ENCODE results near the gene ALDH5A1. TPM values are rescaled to one million over a fixed set of nuclear protein-coding genes. Genes with fewer than 3 reads are reported as not detected.

ALDH5A1 gene
- total and polyA plus RNA-seq, 2 of the 13 experiments (the other 11 are each of a cell fraction or from before 2014, with no cell fraction given): 12.8 to 32.5 TPM

DNA sequence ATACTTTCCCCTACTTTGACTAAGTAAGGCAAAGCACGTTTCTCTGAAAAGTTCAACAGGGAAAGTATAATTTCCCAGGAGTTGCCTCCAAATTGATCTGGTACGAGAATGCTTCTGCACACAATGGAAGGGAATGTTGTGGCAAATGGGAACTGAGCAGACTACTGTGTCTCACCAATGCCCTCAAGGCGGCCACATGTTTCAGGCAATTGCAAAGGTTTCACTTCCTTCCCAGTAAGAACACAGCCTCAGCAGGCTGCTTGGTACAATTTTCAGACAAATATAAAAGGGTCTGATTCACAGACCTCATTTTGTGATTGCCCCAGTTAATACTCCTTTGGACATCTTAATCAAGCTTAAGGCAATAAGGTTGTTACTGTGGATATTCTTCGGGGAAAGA lies 80.0 kb downstream of the ALDH5A1 start (continued):
- TF ChIP-seq ZNF891 (CRISPR knock-in tag; IDR thresholded peaks at IDR 0.05): no peak
- no peak for TF ChIP-seq ZNF121 (CRISPR knock-in tag; IDR thresholded peaks at IDR 0.05)
- TF ChIP-seq TGIF2 (CRISPR knock-in tag; IDR thresholded peaks at IDR 0.05): no peak

DNA sequence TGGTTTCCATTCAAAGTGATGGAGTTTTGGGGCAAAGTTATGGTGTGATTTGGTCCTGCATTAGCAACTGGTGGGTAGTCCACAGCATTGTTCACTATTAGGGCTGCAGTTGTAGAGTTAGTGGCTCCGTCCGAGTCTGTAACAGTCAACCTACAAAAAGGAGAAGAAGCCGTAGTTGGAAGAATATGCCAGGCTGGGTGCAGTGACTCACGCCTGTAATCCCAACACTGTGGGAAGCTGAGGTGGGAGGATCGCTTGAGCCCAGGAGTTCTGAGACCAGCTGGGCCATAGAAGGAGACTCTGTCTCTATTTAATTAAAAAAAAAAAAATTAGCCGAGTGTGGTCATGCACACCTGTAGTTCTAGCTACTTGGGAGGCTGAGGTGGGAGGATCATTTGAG lies 81.7 kb downstream of the ALDH5A1 start:
- Histone ChIP-seq H3K27me3 (ENCODE audit: control insufficient read depth in 1 of 2, insufficient read depth in 2 of 2, low read length in 2 of 2) (peaks cover 1 to 42% of the 10 kb centered on the region in 2 experiments; a peak in 4 of 5 replicates), H3K36me3 (replicated peaks in 1 of 2; ENCODE audit: control insufficient read depth in 1 of 2, insufficient read depth in 2 of 2, low read length in 2 of 2) (no peaks in the 10 kb centered on the region), H3K9ac (ENCODE audit: insufficient read depth, low read depth, low read length) (no peak overlapping the region), H3K27ac (ENCODE audit: extremely low read length, insufficient read depth, low read length) (no peak overlapping the region), H3K9me3 (ENCODE audit: low read length) (no peaks in the 10 kb centered on the region), H3K4me3 (replicated peaks in 1 of 3; ENCODE audit: insufficient read depth in 1 of 3, low read depth in 2 of 3, low read length in 3 of 3) (no peak overlapping the region), H3K79me2 (ENCODE audit: insufficient read depth, low read length) (no peaks in the 10 kb centered on the region), H4K20me1 (ENCODE audit: insufficient read depth, low read length) (no peaks in the 10 kb centered on the region), H3K4me2 (ENCODE audit: low read depth, low read length) (no peak overlapping the region), H2AFZ (ENCODE audit: low read length) (no peak overlapping the region), H3K4me1 (ENCODE audit: insufficient read depth, low read length) (no peaks in the 10 kb centered on the region)
- in situ Hi-C loops (cut with HindIII; ENCODE audit: extremely low pct_ligation_motif_present, low pct_unique_long_range_greater_than_20kb): loop anchor here (25.0 kb wide), 1 partner anchor 486 kb away; no protein-coding TSS in a partner anchor
- POLR2A ChIA-PET: no interaction called here
- FAIRE-seq (no peak), DNase-seq (ENCODE audit: low spot score) (no peak), ATAC-seq (no peak)
- no TSS peak for BruUV-seq (replicated peaks)
- TF ChIP-seq ZNF512 (CRISPR knock-in tag; IDR thresholded peaks at IDR 0.05): no peak
- TF ChIP-seq, protein P1, sequence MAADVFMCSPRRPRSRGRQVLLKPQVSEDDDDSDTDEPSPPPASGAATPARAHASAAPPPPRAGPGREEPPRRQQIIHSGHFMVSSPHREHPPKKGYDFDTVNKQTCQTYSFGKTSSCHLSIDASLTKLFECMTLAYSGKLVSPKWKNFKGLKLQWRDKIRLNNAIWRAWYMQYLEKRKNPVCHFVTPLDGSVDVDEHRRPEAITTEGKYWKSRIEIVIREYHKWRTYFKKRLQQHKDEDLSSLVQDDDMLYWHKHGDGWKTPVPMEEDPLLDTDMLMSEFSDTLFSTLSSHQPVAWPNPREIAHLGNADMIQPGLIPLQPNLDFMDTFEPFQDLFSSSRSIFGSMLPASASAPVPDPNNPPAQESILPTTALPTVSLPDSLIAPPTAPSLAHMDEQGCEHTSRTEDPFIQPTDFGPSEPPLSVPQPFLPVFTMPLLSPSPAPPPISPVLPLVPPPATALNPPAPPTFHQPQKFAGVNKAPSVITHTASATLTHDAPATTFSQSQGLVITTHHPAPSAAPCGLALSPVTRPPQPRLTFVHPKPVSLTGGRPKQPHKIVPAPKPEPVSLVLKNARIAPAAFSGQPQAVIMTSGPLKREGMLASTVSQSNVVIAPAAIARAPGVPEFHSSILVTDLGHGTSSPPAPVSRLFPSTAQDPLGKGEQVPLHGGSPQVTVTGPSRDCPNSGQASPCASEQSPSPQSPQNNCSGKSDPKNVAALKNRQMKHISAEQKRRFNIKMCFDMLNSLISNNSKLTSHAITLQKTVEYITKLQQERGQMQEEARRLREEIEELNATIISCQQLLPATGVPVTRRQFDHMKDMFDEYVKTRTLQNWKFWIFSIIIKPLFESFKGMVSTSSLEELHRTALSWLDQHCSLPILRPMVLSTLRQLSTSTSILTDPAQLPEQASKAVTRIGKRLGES (CRISPR knock-in tag; IDR thresholded peaks at IDR 0.05; ENCODE audit: borderline replicate concordance): no peak
- CTCF ChIA-PET (ENCODE audit: low intra/inter-chr PET ratio, low total read pairs): no interaction called here
- 44% methylated on average over 6 of the region's 6 CpGs for WGBS (ENCODE audit: low lambda C conversion rate)
- intact Hi-C loops (cut with micrococcal nuclease; ENCODE audit: unreplicated experiment): no loop called here

Measured in HepG2 (cell line).